Smooth muscle cell (in vitro differentiated cells): ENCODE measurements around the gene USP6. TPM values are rescaled to one million over a fixed set of nuclear protein-coding genes. Genes with fewer than 3 reads are reported as not detected.
"Not testable (repeated sequence)": the region's sequence is repeated elsewhere in the genome, so short reads cannot be mapped to it uniquely, and the experiment has no call there.

Experiments used
- DNase-seq: peaks from one replicate; lab custom pipeline; 2025; ENCODE audit not compliant: unreplicated experiment; lab: John Stamatoyannopoulos, UW
- H2AFZ ChIP-seq: fragments of 200-600 bp; sonication (generic); 2 replicates; pipeline ENCODE4 v1.6.0; 2016; ENCODE audit warnings: antibody characterized with exemption, low read depth, mild to moderate bottlenecking
- H3F3A ChIP-seq: fragments of 200-600 bp; sonication (generic); 2 replicates; pipeline ENCODE4 v1.6.0; 2017; ENCODE audit warnings: antibody characterized with exemption, low read depth
- H3K27ac ChIP-seq: fragments of 200-600 bp; sonication (generic); 2 replicates; pipeline ENCODE4 v1.5.1; 2016; ENCODE audit warnings: low read depth, mild to moderate bottlenecking
- H3K27me3 ChIP-seq: fragments of 200-600 bp; sonication (generic); 2 replicates; pipeline ENCODE4 v1.6.1; 2016; ENCODE audit warnings: low read depth, mild to moderate bottlenecking
- H3K36me3 ChIP-seq: fragments of 200-600 bp; sonication (generic); 2 replicates; pipeline ENCODE4 v1.5.1; 2016; ENCODE audit warnings: low read depth
- H3K4me1 ChIP-seq: fragments of 200-600 bp; sonication (generic); 2 replicates; pipeline ENCODE4 v1.5.1; 2016; ENCODE audit warnings: low read depth
- H3K4me2 ChIP-seq: fragments of 200-600 bp; sonication (generic); 2 replicates; pipeline ENCODE4 v1.6.0; 2016; ENCODE audit warnings: mild to moderate bottlenecking
- H3K4me3 ChIP-seq: fragments of 200-600 bp; sonication (generic); 2 replicates; pipeline ENCODE4 v1.5.1; 2016; ENCODE audit warnings: mild to moderate bottlenecking
- H3K79me2 ChIP-seq: fragments of 200-600 bp; sonication (generic); 2 replicates; pipeline ENCODE4 v1.6.0; 2016; ENCODE audit warnings: low read depth, mild to moderate bottlenecking
- H3K9ac ChIP-seq: fragments of 200-600 bp; sonication (generic); 2 replicates; pipeline ENCODE4 v1.6.0; 2016; ENCODE audit warnings: low read depth
- H3K9me3 ChIP-seq: fragments of 200-600 bp; sonication (generic); replicated peaks from 2 replicates; pipeline ENCODE4 v1.5.1; 2016; ENCODE audit warnings: low read depth
- H4K20me1 ChIP-seq: fragments of 200-600 bp; sonication (generic); 2 replicates; pipeline ENCODE4 v1.6.0; 2016; ENCODE audit warnings: low read depth
- CTCF ChIP-seq: fragments of 200-600 bp; sonication (generic); IDR thresholded peaks from 2 replicates; pipeline ENCODE4 v1.5.1; 2017; ENCODE audit warnings: borderline replicate concordance, mild to moderate bottlenecking, antibody characterized with exemption; ENCODE audit not compliant: insufficient read depth, poor library complexity, severe bottlenecking
- WGBS: methylation state at CpG from one replicate; pipeline ENCODE4 v1.1.7; 2016; ENCODE audit warnings: low lambda C conversion rate; 5-methylcytosine and 5-hydroxymethylcytosine counted together
- polyA plus RNA-seq: library from polyadenylated mRNA; unstranded; fragments of >200 nt; fragmentation: Nextera tagmentation; extraction: Ambion mirVana; gene quantifications from 2 replicates; pipeline ENCODE4 v1.2.1, GENCODE V29; 2016
- total RNA-seq: library from RNA; depleted of rRNA; stranded (reverse); fragments of >200 nt; gene quantifications from 2 replicates; pipeline ENCODE4 v1.2.3, GENCODE V29; 2014

USP6 gene
- total and polyA plus RNA-seq, 2 experiments from 2014 or later: 0.09 TPM; not detected in 1

- Histone ChIP-seq H3K79me2 (no peaks in the 10 kb centered on the region), H3K4me2 (no peak overlapping the region), H3K27ac (no peak overlapping the region), H3K9ac (no peak overlapping the region), H3K27me3 (no peaks in the 10 kb centered on the region), H3F3A (no peaks in the 10 kb centered on the region), H2AFZ (no peak overlapping the region), H3K36me3 (no peaks in the 10 kb centered on the region), H3K4me1 (peaks cover 5% of the 10 kb centered on the region), H3K9me3 (no peaks in the 10 kb centered on the region), H3K4me3 (no peak overlapping the region), H4K20me1 (no peaks in the 10 kb centered on the region)
- 87% methylated on average over 14 of the region's 17 CpGs for WGBS
- no peak for TF ChIP-seq CTCF
- DNase-seq: no peak
Observed at GRCh38 chr17:5126719-5127488, 11.1 kb downstream of the USP6 start.

DNA sequence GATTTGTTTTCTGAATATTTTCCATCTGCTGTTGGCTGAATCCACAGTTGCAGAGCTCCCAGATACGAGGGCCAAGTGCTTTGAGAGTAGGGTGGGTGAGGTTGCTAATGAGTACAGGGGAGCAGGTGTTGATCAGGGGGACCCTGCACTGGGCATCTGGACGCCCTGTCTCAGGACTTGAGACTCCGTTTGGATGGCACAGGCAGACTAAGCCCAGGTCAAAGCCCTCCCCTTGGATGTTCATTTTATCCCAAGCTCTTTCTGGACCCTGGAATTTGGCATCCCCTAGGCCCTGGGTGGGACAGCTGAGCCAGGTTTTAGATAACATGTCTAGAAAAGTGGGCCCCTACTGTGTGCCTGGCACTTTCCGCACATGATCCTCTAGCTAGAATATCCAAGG lies 12.1 kb downstream of the USP6 start:
- Histone ChIP-seq H3F3A (no peaks in the 10 kb centered on the region), H3K9ac (no peak overlapping the region), H3K9me3 (no peaks in the 10 kb centered on the region), H3K27me3 (no peaks in the 10 kb centered on the region), H3K36me3 (no peaks in the 10 kb centered on the region), H4K20me1 (no peaks in the 10 kb centered on the region), H3K27ac (no peak overlapping the region), H3K4me3 (no peak overlapping the region), H3K79me2 (no peaks in the 10 kb centered on the region), H2AFZ (no peak overlapping the region), H3K4me2 (no peak overlapping the region), H3K4me1 (no peaks in the 10 kb centered on the region)
- WGBS: 83% methylated on average over 4 of the region's 4 CpGs
- no peak for TF ChIP-seq CTCF
- DNase-seq: no peak

DNA sequence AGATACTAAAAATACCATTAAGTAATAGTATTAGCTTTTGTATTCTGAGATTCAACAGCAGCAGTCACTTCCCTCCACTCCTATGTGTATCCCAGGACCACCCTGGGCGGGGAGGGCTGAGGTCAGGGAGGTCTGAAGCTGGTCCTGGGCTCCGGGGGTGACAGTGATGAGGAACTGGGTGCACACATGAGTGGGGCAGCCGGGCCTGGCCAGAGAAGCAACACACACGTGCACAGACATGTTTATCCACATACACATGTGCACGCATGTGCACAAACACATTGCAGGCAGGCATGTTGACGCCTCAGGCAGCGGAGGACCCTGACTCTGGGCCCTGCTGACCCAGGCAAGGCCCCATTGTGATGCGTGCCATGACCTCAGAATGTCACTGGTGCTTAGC lies 12.6 kb downstream of the USP6 start:
- not testable (repeated sequence) for H3K27me3 ChIP-seq, H3K27ac ChIP-seq, H3K79me2 ChIP-seq, H3K9ac ChIP-seq, H3K36me3 ChIP-seq, H3F3A ChIP-seq, H3K4me3 ChIP-seq, DNase-seq, H3K4me1 ChIP-seq, H3K4me2 ChIP-seq, H3K9me3 ChIP-seq, H4K20me1 ChIP-seq, H2AFZ ChIP-seq
- WGBS: 88% methylated on average over 8 of the region's 8 CpGs

DNA sequence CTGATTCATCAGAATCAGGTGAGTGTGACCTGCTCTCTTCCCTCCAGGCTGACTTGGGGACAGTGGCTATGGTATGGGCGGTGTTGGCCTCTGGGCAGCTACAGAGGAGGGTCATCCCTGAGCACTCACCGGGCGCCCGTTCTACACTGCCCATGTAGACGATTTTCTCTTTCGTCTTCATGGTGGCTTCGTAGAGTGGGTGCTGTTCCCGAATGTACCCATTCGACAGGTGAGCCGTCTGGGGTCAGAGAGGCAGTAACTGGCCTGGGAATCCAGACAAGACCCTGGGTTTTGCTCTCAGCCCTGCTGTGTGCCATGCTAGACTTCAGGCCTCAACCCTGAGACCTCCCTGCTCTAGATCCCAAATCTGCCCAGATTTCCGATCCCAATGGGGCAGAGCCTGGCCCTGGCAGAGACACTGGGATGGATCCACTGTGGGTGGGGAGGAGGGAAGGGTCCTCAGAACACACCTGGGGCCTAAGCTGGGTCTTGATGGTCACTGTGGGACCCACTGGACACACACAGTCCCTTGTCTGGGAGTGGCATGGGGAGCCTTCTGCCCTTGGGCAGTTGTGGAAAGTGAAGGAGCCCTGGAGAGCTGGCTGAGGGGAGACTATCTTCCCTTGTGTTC lies 13.2 kb downstream of the USP6 start:
- H2AFZ ChIP-seq: no peak overlapping the region
- H3K36me3 ChIP-seq: no peaks in the 10 kb centered on the region
- H3K4me3 ChIP-seq: no peak overlapping the region
- DNase-seq: no peak
- TF ChIP-seq CTCF: no peak
- no peaks in the 10 kb centered on the region for H3K4me1 ChIP-seq
- H3K9ac ChIP-seq: no peak overlapping the region
- no peaks in the 10 kb centered on the region for H3K27me3 ChIP-seq
- H3K79me2 ChIP-seq: no peaks in the 10 kb centered on the region
- no peak overlapping the region for H3K27ac ChIP-seq
- H3K4me2 ChIP-seq: no peak overlapping the region
- H3K9me3 ChIP-seq: no peaks in the 10 kb centered on the region
- WGBS: 82% methylated on average over 11 of the region's 11 CpGs
- H3F3A ChIP-seq: no peaks in the 10 kb centered on the region
- H4K20me1 ChIP-seq: no peaks in the 10 kb centered on the region

- not testable (repeated sequence) for H3K36me3 ChIP-seq, H3K4me1 ChIP-seq, H3K9me3 ChIP-seq, H3F3A ChIP-seq, H3K4me3 ChIP-seq, H3K27me3 ChIP-seq, DNase-seq, H3K27ac ChIP-seq, H2AFZ ChIP-seq, H3K4me2 ChIP-seq, H3K79me2 ChIP-seq, H4K20me1 ChIP-seq, H3K9ac ChIP-seq
- WGBS: 92% methylated on average over 8 of the region's 8 CpGs
Observed at GRCh38 chr17:5129770-5130169, 13.9 kb downstream of the USP6 start.

- not testable (repeated sequence) for H3K27ac ChIP-seq, H3F3A ChIP-seq, H3K4me2 ChIP-seq, DNase-seq, H3K4me3 ChIP-seq, H3K36me3 ChIP-seq, H3K79me2 ChIP-seq, H2AFZ ChIP-seq, H3K4me1 ChIP-seq, H3K27me3 ChIP-seq, H4K20me1 ChIP-seq, H3K9ac ChIP-seq, H3K9me3 ChIP-seq
- WGBS: 94% methylated on average over 10 of the region's 10 CpGs
Observed at GRCh38 chr17:5130261-5130660, 14.4 kb downstream of the USP6 start.
